Measurements from ENCODE around the gene SAG. TPM values are rescaled to one million over a fixed set of nuclear protein-coding genes. Genes with fewer than 3 reads are reported as not detected.

The SAG gene
- total RNA-seq (2012; rRNA removed), result not detected in 2 replicates

DNA sequence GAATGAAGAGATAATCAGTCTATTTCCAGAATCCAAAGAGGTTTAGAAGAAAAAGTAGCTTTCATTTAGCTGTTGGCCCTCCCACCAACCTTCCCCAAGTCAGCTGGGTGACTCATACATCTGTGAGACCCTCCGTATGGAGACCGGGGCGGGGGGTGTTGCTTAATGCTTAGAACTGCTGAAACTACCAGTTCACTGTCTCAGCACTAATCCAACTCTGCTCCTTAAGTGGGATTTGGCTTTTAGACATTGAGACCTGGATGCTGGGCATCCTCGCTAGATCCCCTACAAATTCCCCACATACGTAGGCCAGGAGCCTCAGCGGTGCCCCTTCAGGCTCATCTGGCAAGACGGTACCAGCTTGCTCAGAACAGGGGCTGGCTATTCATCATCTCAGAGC lies at the start of gene SAG:
Gene SAG, plus strand, starts transcription at position 252 of the 400 bp plus-strand sequence. CDS start 1,374 bp downstream, outside the sequence.
- H3K9me3 ChIP-seq (replicated peaks; ENCODE audit: low read length), result no peaks in the 10 kb centered on the region
- H3K4me2 ChIP-seq (ENCODE audit: low read length), result no peak within 1 kb of the TSS
- H3K27me3 ChIP-seq (ENCODE audit: control insufficient read depth, insufficient read depth, low read length), result peaks cover 9% of the 10 kb centered on the region
- no peaks in the 10 kb centered on the region for H3K4me1 ChIP-seq (ENCODE audit: control insufficient read depth, insufficient read depth, low read length)
- no peaks in the 10 kb centered on the region for H3K36me3 ChIP-seq (ENCODE audit: insufficient read depth, low read length)
- H3K9ac ChIP-seq (ENCODE audit: low read depth, low read length), result no peak within 1 kb of the TSS
- no peak within 1 kb of the TSS for H3K4me3 ChIP-seq (ENCODE audit: low read length)

DNA sequence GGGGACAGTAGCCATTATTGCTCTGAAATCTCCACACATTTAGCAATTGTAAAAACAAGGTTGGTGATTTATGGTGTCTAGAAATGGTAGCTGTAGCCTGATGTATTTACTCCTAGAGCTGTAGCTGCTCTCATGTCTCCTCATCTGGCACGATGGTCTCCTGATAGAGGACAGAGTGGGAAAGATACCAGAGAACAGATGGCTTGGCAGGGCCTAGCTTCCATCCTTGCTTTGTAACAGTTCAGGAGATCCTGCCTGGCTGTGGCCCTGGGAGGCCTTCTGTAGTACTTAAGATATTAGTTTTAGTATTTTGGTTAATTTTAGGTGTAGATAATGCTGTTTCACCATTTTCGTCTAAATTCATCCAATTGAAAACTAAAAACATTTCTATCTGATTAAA lies 49.4 kb upstream of the SAG start:
- Histone ChIP-seq H3K4me1 (ENCODE audit: control insufficient read depth, insufficient read depth, low read length) (peaks cover 9% of the 10 kb centered on the region), H3K36me3 (ENCODE audit: insufficient read depth, low read length) (peaks cover 60% of the 10 kb centered on the region), H3K9me3 (replicated peaks; ENCODE audit: low read length) (no peaks in the 10 kb centered on the region), H3K4me3 (ENCODE audit: low read length) (no peak overlapping the region), H3K4me2 (ENCODE audit: low read length) (no peak overlapping the region), H3K27me3 (ENCODE audit: control insufficient read depth, insufficient read depth, low read length) (no peaks in the 10 kb centered on the region), H3K9ac (ENCODE audit: low read depth, low read length) (no peak overlapping the region)

DNA sequence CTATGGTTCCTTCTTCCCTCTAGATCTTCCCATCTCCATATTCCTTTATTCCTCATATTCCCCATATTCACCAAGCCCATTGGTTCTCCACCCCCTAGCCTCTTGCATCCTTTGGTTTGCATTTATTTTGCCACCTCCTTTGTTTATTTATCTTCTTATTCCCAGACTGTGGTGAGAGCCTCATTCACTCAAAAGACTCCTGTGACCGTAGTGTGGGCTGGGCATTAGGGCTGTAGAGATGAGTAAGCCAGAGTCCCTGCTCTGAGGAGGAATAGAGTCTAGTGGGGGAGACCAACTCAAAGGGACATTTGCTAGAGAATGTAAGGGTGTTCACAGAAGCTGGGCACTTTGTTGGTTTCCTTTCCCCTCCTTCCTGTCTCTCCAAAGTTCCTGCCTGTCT lies 47.9 kb upstream of the SAG start:
- no peak overlapping the region for H3K9ac ChIP-seq (ENCODE audit: low read depth, low read length)
- H3K4me3 ChIP-seq (ENCODE audit: low read length), result no peak overlapping the region
- no peaks in the 10 kb centered on the region for H3K4me1 ChIP-seq (ENCODE audit: control insufficient read depth, insufficient read depth, low read length)
- no peak overlapping the region for H3K4me2 ChIP-seq (ENCODE audit: low read length)
- no peaks in the 10 kb centered on the region for H3K9me3 ChIP-seq (replicated peaks; ENCODE audit: low read length)
- peaks cover 75% of the 10 kb centered on the region for H3K36me3 ChIP-seq (ENCODE audit: insufficient read depth, low read length)
- no peaks in the 10 kb centered on the region for H3K27me3 ChIP-seq (ENCODE audit: control insufficient read depth, insufficient read depth, low read length)

DNA sequence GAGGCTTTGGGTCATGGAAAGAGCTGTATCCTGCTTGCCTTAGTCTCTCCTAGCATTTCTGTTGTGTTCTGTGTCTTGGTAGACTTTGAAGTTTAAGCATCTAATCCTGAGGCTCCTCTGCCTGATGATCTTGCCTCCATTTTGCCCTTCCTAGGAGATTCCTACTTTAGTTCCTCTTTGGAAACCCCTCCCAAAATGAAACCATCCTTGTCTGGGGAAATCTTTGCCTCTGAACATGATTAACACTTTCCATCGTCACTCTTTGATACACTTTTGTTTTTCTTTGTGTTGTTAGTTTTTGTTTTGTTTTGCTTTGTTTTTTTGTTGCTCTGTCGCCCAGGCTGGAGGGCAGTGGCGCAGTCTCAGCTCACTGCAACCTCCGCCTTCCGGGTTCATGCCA lies 47.0 kb upstream of the SAG start:
- Histone ChIP-seq H3K9me3 (replicated peaks; ENCODE audit: low read length) (no peaks in the 10 kb centered on the region), H3K9ac (ENCODE audit: low read depth, low read length) (no peak overlapping the region), H3K27me3 (ENCODE audit: control insufficient read depth, insufficient read depth, low read length) (no peaks in the 10 kb centered on the region), H3K4me2 (ENCODE audit: low read length) (no peak overlapping the region), H3K36me3 (ENCODE audit: insufficient read depth, low read length) (peaks cover 80% of the 10 kb centered on the region), H3K4me3 (ENCODE audit: low read length) (no peak overlapping the region), H3K4me1 (ENCODE audit: control insufficient read depth, insufficient read depth, low read length) (no peaks in the 10 kb centered on the region)

DNA sequence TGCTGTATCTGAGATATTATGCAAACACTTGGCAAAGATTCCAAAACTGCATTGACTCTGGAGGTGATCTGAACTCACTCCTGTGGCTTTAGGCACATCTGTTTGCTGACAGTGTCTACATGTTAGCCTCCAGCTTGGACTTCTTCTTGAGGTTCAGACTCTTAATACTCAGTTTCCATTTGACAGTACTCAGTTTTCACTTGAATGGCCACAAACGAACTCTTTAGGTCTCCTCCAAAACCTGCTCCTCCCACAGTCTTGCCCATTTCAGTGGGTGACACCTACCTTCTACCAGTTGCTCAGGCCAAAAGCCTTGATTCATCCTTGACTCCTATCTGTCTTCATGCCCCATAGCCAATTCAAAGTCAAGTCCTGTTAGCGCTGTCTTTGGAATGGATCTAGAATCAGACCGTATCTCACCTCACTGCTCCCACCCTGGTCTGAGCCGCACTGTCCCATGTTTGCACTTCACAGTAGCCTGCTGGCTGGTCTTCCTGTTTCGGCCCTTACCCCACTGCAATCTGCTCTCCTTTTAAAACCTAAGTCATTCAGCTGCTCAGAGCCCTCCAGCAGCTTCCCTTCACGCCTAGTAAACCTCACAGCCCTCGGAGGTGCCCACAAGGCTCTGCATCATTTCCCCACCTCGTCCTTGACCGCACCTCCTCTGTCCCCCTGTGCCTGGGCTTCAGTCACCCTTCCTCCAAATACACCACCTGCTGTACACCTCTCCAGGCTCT lies 45.6 kb upstream of the SAG start:
- Histone ChIP-seq H3K9me3 (replicated peaks; ENCODE audit: low read length) (no peaks in the 10 kb centered on the region), H3K27me3 (ENCODE audit: control insufficient read depth, insufficient read depth, low read length) (no peaks in the 10 kb centered on the region), H3K4me3 (ENCODE audit: low read length) (no peak overlapping the region), H3K36me3 (ENCODE audit: insufficient read depth, low read length) (peaks cover 81% of the 10 kb centered on the region), H3K4me2 (ENCODE audit: low read length) (no peak overlapping the region), H3K9ac (ENCODE audit: low read depth, low read length) (no peak overlapping the region), H3K4me1 (ENCODE audit: control insufficient read depth, insufficient read depth, low read length) (no peaks in the 10 kb centered on the region)

DNA sequence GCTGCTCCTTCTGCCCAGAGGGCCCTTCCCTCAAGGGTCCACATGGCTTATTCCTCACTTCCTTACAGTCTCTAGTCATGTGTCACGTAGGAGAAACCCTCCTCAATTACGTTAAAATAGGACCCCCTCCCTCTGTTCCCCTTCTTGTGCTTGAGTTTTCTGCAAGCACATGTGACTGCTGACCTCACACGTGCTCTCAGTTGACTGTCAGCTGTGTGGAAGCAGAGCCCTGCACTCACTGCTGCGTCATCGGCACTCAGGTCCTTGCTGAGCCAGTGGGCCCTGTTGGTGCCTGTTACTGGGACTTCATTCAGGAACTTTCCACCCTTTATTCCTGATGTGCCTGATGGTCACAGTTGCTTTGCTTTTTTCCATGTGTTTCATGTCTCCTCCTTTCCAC lies 45.1 kb upstream of the SAG start:
- H3K9me3 ChIP-seq (replicated peaks; ENCODE audit: low read length), result no peaks in the 10 kb centered on the region
- H3K4me2 ChIP-seq (ENCODE audit: low read length), result no peak overlapping the region
- H3K4me1 ChIP-seq (ENCODE audit: control insufficient read depth, insufficient read depth, low read length), result no peaks in the 10 kb centered on the region
- H3K27me3 ChIP-seq (ENCODE audit: control insufficient read depth, insufficient read depth, low read length), result no peaks in the 10 kb centered on the region
- peaks cover 78% of the 10 kb centered on the region for H3K36me3 ChIP-seq (ENCODE audit: insufficient read depth, low read length)
- no peak overlapping the region for H3K4me3 ChIP-seq (ENCODE audit: low read length)
- H3K9ac ChIP-seq (ENCODE audit: low read depth, low read length), result no peak overlapping the region

DNA sequence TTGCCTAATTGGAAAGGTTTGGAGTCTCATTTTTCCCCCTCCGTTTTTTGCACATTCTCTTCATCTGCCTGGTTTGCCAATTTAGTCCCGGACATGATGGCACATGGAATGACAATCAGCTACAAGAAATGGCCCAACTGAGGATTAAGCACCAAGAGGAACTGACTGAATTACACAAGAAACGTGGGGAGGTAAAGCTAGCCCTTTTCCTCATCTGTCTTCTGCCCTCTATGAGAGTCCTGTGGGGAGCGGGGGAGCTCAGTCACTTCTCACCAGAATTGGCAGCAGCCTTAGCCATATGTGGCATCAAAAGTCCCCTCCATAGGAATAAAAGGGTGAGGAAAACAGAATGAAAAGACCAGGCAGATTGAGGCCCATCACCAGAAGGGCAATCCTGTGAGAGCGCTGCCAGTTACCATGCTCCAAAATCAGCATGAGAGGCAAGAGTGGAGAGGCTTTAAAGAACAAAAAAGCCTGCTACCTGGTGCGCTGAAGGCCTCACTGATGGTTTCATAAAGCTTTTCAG lies 44.5 kb upstream of the SAG start:
- Histone ChIP-seq H3K4me2 (ENCODE audit: low read length) (no peak overlapping the region), H3K9ac (ENCODE audit: low read depth, low read length) (no peak overlapping the region), H3K4me1 (ENCODE audit: control insufficient read depth, insufficient read depth, low read length) (no peaks in the 10 kb centered on the region), H3K9me3 (replicated peaks; ENCODE audit: low read length) (no peaks in the 10 kb centered on the region), H3K36me3 (ENCODE audit: insufficient read depth, low read length) (peaks cover 79% of the 10 kb centered on the region), H3K27me3 (ENCODE audit: control insufficient read depth, insufficient read depth, low read length) (no peaks in the 10 kb centered on the region), H3K4me3 (ENCODE audit: low read length) (no peak overlapping the region)

DNA sequence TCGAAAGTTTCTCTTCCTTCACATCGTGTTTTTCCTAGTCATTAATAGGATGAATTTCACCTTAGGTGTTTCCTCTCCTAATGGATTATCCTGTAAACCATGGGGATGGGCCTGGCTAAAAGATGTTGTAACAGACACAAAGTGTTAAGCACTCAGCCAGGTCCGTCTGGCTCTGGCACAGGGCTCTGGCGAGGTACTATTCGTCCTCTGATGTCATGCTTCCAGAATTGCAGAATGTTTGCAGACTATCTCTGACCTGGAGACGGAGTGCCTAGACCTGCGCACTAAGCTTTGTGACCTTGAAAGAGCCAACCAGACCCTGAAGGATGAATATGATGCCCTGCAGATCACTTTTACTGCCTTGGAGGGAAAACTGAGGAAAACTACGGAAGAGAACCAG lies 42.9 kb upstream of the SAG start:
- Histone ChIP-seq H3K4me2 (ENCODE audit: low read length) (no peak overlapping the region), H3K27me3 (ENCODE audit: control insufficient read depth, insufficient read depth, low read length) (no peaks in the 10 kb centered on the region), H3K4me3 (ENCODE audit: low read length) (no peak overlapping the region), H3K9ac (ENCODE audit: low read depth, low read length) (no peak overlapping the region), H3K36me3 (ENCODE audit: insufficient read depth, low read length) (peaks cover 76% of the 10 kb centered on the region), H3K4me1 (ENCODE audit: control insufficient read depth, insufficient read depth, low read length) (no peaks in the 10 kb centered on the region), H3K9me3 (replicated peaks; ENCODE audit: low read length) (no peaks in the 10 kb centered on the region)

DNA sequence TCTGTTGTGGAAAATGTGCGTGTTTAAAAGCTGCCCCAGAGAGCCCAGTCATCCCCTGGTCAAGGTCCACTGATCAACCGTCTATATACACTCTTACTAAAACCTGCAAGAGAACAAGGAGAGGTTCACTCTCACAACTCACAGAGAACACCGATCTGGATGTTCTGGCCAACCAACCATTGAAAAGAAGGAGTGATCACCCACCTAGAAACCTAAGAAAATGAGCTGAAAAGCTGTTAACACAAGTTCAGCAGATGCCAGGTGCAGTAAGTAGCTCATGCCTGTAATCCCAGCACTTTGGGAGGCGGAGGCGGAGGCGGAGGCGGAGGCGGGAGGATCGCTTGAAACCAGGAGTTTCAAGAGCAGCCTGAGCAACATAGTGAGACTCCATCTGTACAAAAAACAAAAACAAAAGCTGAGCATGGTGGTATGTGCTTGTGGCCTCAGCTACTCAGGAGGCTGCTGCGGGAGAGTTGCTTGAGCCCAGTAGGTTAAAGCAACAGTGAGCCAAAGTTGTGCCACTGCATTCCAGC lies 41.7 kb upstream of the SAG start:
- no peak overlapping the region for H3K9ac ChIP-seq (ENCODE audit: low read depth, low read length)
- H3K4me3 ChIP-seq (ENCODE audit: low read length), result no peak overlapping the region
- H3K9me3 ChIP-seq (replicated peaks; ENCODE audit: low read length), result no peaks in the 10 kb centered on the region
- no peaks in the 10 kb centered on the region for H3K4me1 ChIP-seq (ENCODE audit: control insufficient read depth, insufficient read depth, low read length)
- no peaks in the 10 kb centered on the region for H3K27me3 ChIP-seq (ENCODE audit: control insufficient read depth, insufficient read depth, low read length)
- H3K4me2 ChIP-seq (ENCODE audit: low read length), result no peak overlapping the region
- peaks cover 74% of the 10 kb centered on the region for H3K36me3 ChIP-seq (ENCODE audit: insufficient read depth, low read length)

DNA sequence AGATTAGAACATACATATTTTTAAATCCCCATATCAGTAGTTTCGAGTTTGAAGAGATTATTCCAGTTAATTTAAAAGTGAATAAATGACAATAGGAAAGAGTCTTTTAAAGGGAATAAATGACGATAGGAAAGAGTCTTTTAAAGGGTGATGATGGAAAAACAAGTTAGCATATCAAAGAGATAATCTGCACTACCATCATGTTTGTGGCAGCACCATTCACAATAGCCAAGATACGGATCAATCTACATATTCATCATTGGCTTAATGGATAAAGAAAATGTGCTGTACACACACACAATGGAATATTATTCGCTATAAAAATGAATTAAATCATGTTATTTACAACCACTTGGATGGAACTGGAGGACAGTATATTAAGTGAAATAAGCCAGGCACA lies 41.1 kb upstream of the SAG start:
- no peaks in the 10 kb centered on the region for H3K4me1 ChIP-seq (ENCODE audit: control insufficient read depth, insufficient read depth, low read length)
- peaks cover 73% of the 10 kb centered on the region for H3K36me3 ChIP-seq (ENCODE audit: insufficient read depth, low read length)
- H3K4me3 ChIP-seq (ENCODE audit: low read length), result no peak overlapping the region
- no peak overlapping the region for H3K9ac ChIP-seq (ENCODE audit: low read depth, low read length)
- no peaks in the 10 kb centered on the region for H3K27me3 ChIP-seq (ENCODE audit: control insufficient read depth, insufficient read depth, low read length)
- H3K9me3 ChIP-seq (replicated peaks; ENCODE audit: low read length), result no peaks in the 10 kb centered on the region
- H3K4me2 ChIP-seq (ENCODE audit: low read length), result no peak overlapping the region

DNA sequence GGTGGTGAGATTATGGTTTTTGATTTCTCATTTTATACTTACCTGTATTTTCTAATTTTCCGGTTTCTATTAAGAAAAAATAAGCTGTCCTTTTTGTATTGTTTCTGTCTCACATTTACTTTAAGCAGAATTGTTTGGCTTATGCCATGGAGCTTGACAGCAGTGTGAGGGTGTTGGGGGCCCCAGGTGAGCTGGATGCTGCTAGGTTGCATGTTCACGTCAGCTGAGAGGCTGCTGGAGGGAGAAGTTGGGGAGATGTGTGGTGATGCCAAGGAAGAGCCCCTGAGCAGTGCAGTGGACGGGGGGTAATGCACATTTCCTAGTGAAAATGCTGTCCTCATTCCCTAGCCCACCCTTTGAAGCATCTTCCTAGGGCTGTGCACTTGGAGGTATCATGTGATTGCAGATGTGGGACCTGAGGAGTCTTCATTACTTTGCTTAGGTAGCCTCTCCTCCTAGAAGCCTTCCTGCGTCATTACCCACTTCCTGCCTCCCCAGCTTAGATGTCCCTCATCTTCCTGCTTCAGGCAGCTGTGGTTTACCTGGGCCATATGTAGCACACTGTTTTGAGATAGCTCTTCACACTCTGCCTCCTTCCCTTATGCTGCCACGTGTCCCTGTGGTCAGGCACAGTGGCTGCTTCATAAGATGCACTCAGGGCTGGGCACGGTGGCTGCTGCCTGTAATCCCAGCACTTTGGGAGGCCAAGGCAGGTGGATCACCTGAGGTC lies 39.9 kb upstream of the SAG start:
- Histone ChIP-seq H3K4me1 (ENCODE audit: control insufficient read depth, insufficient read depth, low read length) (no peaks in the 10 kb centered on the region), H3K9me3 (replicated peaks; ENCODE audit: low read length) (no peaks in the 10 kb centered on the region), H3K4me3 (ENCODE audit: low read length) (no peak overlapping the region), H3K9ac (ENCODE audit: low read depth, low read length) (no peak overlapping the region), H3K36me3 (ENCODE audit: insufficient read depth, low read length) (peaks cover 73% of the 10 kb centered on the region), H3K27me3 (ENCODE audit: control insufficient read depth, insufficient read depth, low read length) (no peaks in the 10 kb centered on the region), H3K4me2 (ENCODE audit: low read length) (no peak overlapping the region)
